GM21528 (cell line): Measurements from ENCODE around the gene PFKFB3.
"Not testable (repeated sequence)": the region's sequence is repeated elsewhere in the genome, so short reads cannot be mapped to it uniquely, and the experiment has no call there.

Experiments used
- ATAC-seq: cut with Tn5 transposase; IDR thresholded peaks from one replicate; pipeline ENCODE4 v1.9.1; 2021; ENCODE audit warnings: mild to moderate bottlenecking, moderate library complexity; ENCODE audit not compliant: unreplicated experiment, low FRiP score

The PFKFB3 gene

GRCh38 chr10:6177880-6178281, 24.9 kb upstream of the PFKFB3 start:
- no peak for ATAC-seq

- no peak for ATAC-seq
Measured at GRCh38 chr10:6178581-6178980, 24.2 kb upstream of the PFKFB3 start.

GRCh38 chr10:6179078-6179477, 23.7 kb upstream of the PFKFB3 start:
- ATAC-seq, result no peak

- ATAC-seq, result no peak
Measured at GRCh38 chr10:6180480-6181110, 22.1 kb upstream of the PFKFB3 start.

GRCh38 chr10:6181249-6181648, 21.5 kb upstream of the PFKFB3 start:
- no peak for ATAC-seq

- ATAC-seq, result no peak
Measured at GRCh38 chr10:6182454-6183098, 20.2 kb upstream of the PFKFB3 start.

- ATAC-seq, result no peak
Measured at GRCh38 chr10:6185039-6185716, 17.6 kb upstream of the PFKFB3 start.

GRCh38 chr10:6186894-6187256, 15.9 kb upstream of the PFKFB3 start:
- no peak for ATAC-seq

GRCh38 chr10:6187278-6187677, 15.5 kb upstream of the PFKFB3 start:
- ATAC-seq, result no peak

GRCh38 chr10:6190033-6190432, 12.7 kb upstream of the PFKFB3 start:
- ATAC-seq, result not testable (repeated sequence)

GRCh38 chr10:6191147-6191546, 11.6 kb upstream of the PFKFB3 start:
- no peak for ATAC-seq

- no peak for ATAC-seq
Measured at GRCh38 chr10:6191569-6191968, 11.2 kb upstream of the PFKFB3 start.

GRCh38 chr10:6193342-6193741, 9.4 kb upstream of the PFKFB3 start:
- not testable (repeated sequence) for ATAC-seq

GRCh38 chr10:6194311-6194710, 8.4 kb upstream of the PFKFB3 start:
- ATAC-seq, result no peak

- ATAC-seq, result no peak
Measured at GRCh38 chr10:6195376-6195775, 7.4 kb upstream of the PFKFB3 start.

- ATAC-seq, result no peak
Measured at GRCh38 chr10:6195846-6196245, 6.9 kb upstream of the PFKFB3 start.

- ATAC-seq, result not testable (repeated sequence)
Measured at GRCh38 chr10:6196524-6196923, 6.2 kb upstream of the PFKFB3 start.

- no peak for ATAC-seq
Measured at GRCh38 chr10:6197321-6197720, 5.4 kb upstream of the PFKFB3 start.

GRCh38 chr10:6198171-6198570, 4.6 kb upstream of the PFKFB3 start:
- no peak for ATAC-seq

- no peak for ATAC-seq
Measured at GRCh38 chr10:6199131-6199733, 3.5 kb upstream of the PFKFB3 start.

- ATAC-seq, result no peak
Measured at GRCh38 chr10:6200440-6200733, 2.3 kb upstream of the PFKFB3 start.
